Globus pallidus (tissue), 1 donor: ENCODE measurements around the gene DPF1.

Source experiments
- DNase-seq: peaks from one replicate; pipeline ENCODE4 v3.0.0-alpha.2; 2015; ENCODE audit warnings: low spot score

DPF1 gene

GRCh38 chr19:38163419-38164290 is 60.4 kb downstream of the DPF1 start:
- no peak for DNase-seq

GRCh38 chr19:38162632-38163031 is 61.4 kb downstream of the DPF1 start:
- DNase-seq: no peak

- no peak for DNase-seq
Measured at GRCh38 chr19:38162094-38162493, 61.9 kb downstream of the DPF1 start.
